HG03103 (cell line): ENCODE data around the gene KCTD1.
A peak's percentile ranks its signal among the peaks of the same experiment; 100 is the strongest.

Source experiments
- ATAC-seq: cut with Tn5 transposase; IDR thresholded peaks from one replicate; pipeline ENCODE4 v1.9.1; 2021; ENCODE audit warnings: low read depth; ENCODE audit not compliant: unreplicated experiment

Gene KCTD1

GRCh38 chr18:26548415-26549262 is at the start of gene KCTD1:
KCTD1 (minus strand) TSS chr18:26548553; CDS start chr18:26548536, 17 bp downstream.
- ATAC-seq, result peak; percentile 44

GRCh38 chr18:26593365-26594320 is 45.3 kb upstream of the KCTD1 start:
- no peak for ATAC-seq

GRCh38 chr18:26584745-26585144 is 36.4 kb upstream of the KCTD1 start:
- ATAC-seq, result no peak

- ATAC-seq, result no peak
Observed at GRCh38 chr18:26579941-26580618, 31.7 kb upstream of the KCTD1 start.

GRCh38 chr18:26575865-26576217 is 27.5 kb upstream of the KCTD1 start:
- ATAC-seq, result no peak

GRCh38 chr18:26574958-26575864 is 26.9 kb upstream of the KCTD1 start:
- no peak for ATAC-seq

- ATAC-seq, result no peak
Observed at GRCh38 chr18:26568926-26569665, 20.7 kb upstream of the KCTD1 start.

- no peak for ATAC-seq
Observed at GRCh38 chr18:26568513-26568912, 20.2 kb upstream of the KCTD1 start.

- no peak for ATAC-seq
Observed at GRCh38 chr18:26566874-26567555, 18.7 kb upstream of the KCTD1 start.

- no peak for ATAC-seq
Observed at GRCh38 chr18:26565514-26565913, 17.2 kb upstream of the KCTD1 start.

- no peak for ATAC-seq
Observed at GRCh38 chr18:26563024-26563423, 14.7 kb upstream of the KCTD1 start.

- ATAC-seq, result no peak
Observed at GRCh38 chr18:26562568-26562967, 14.2 kb upstream of the KCTD1 start.

GRCh38 chr18:26561769-26562168 is 13.4 kb upstream of the KCTD1 start:
- no peak for ATAC-seq

GRCh38 chr18:26556573-26556972 is 8.2 kb upstream of the KCTD1 start:
- peak; percentile 82 for ATAC-seq

GRCh38 chr18:26555804-26556553 is 7.6 kb upstream of the KCTD1 start:
- ATAC-seq, result no peak

- ATAC-seq, result no peak
Observed at GRCh38 chr18:26553943-26554342, 5.6 kb upstream of the KCTD1 start.

- no peak for ATAC-seq
Observed at GRCh38 chr18:26551695-26552081, 3.3 kb upstream of the KCTD1 start.
